Suprapubic skin (tissue), 4 donors: ENCODE data around the gene DHX8. TPM values are rescaled to one million over a fixed set of nuclear protein-coding genes. Genes with fewer than 3 reads are reported as not detected.

Experiments used
- DNase-seq, 2 donors: peaks; one replicate each; pipeline ENCODE4 v3.0.0-alpha.2; 2019; ENCODE audit warnings: low spot score in 2 of 2
- H3K27ac ChIP-seq: fragments of 200-600 bp; sonication (generic); one replicate; pipeline ENCODE4 v1.5.1; 2019
- H3K27me3 ChIP-seq: fragments of 200-600 bp; sonication (generic); one replicate; pipeline ENCODE4 v1.5.1; 2019
- H3K36me3 ChIP-seq: fragments of 200-600 bp; sonication (generic); one replicate; pipeline ENCODE4 v1.5.1; 2019
- H3K4me1 ChIP-seq: fragments of 200-600 bp; sonication (generic); one replicate; pipeline ENCODE4 v1.5.1; 2019
- H3K4me3 ChIP-seq: fragments of 200-600 bp; sonication (generic); one replicate; pipeline ENCODE4 v1.5.1; 2019; ENCODE audit warnings: mild to moderate bottlenecking
- H3K9me3 ChIP-seq: fragments of 200-600 bp; sonication (generic); one replicate; pipeline ENCODE4 v1.5.1; 2019
- EP300 ChIP-seq: sonication (generic); formaldehyde crosslinking; IDR thresholded peaks from one replicate; pipeline ENCODE4 v1.6.1; 2017; ENCODE audit warnings: antibody characterized with exemption
- POLR2A ChIP-seq, 2 donors: fragments of 450-650 bp; IDR thresholded peaks; one replicate each; pipeline ENCODE4 v1.6.1; 2017; ENCODE audit warnings: antibody characterized with exemption in 2 of 2, mild to moderate bottlenecking in 2 of 2, moderate library complexity in 2 of 2
- POLR2AphosphoS5 ChIP-seq, 3 donors: sonication (generic); formaldehyde crosslinking; IDR thresholded peaks; one replicate each; pipeline ENCODE4 v1.6.1; 2017; ENCODE audit warnings: antibody characterized with exemption in 3 of 3
- WGBS: methylation state at CpG from one replicate; pipeline ENCODE4 v1.1.5; 2018; 5-methylcytosine and 5-hydroxymethylcytosine counted together
- total RNA-seq, 4 donors: library from RNA; depleted of rRNA; stranded (reverse); fragments of >200 nt; gene quantifications; one replicate each; pipeline ENCODE4 v1.1.0, GENCODE V29; 2016
- TF ChIP-seq, protein P1 (sequence below), 2 donors: fragments of 200-600 bp in 1 of 2; fragments of 450-650 bp in 1 of 2; sonication (generic) in 1 of 2; IDR thresholded peaks; one replicate each; pipeline ENCODE4 v1.5.1; 2016 to 2019; ENCODE audit warnings: antibody characterized with exemption in 2 of 2, mild to moderate bottlenecking in 1 of 2, moderate library complexity in 1 of 2

Gene DHX8
- total RNA-seq, 4 donors from 2014 or later: 31.4 to 57.1 (median 46.1) TPM

DNA sequence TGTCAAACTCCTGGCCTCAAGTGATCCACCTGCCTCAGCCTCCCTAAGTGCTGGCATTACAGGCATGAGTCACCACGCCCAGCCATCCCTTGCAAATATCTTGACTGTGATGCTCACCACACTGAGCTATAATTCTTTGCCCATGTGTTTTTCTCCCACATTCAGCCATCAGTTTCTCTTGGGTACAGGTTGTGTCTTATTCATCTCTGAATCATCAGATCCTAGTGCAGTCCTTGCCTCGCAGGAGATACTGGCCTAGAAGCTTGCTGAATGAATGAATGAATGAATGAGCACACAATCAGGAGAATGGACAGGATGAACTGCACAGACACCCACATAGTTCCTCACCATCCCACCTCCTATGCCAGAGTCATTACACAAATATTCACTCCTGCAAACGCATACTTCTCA, 86.7 kb downstream of the DHX8 start:
- TF ChIP-seq EP300 (no peak), POLR2AphosphoS5 (IDR thresholded peaks at IDR 0.05) (no peak)
- WGBS: 80% methylated on average over 3 of the region's 3 CpGs
- no peaks in the 10 kb centered on the region for H3K9me3 ChIP-seq
- H3K4me3 ChIP-seq: no peak overlapping the region
- H3K36me3 ChIP-seq: no peaks in the 10 kb centered on the region
- no peaks in the 10 kb centered on the region for H3K4me1 ChIP-seq
- no peak for DNase-seq
- no peaks in the 10 kb centered on the region for H3K27me3 ChIP-seq
- H3K27ac ChIP-seq: no peak overlapping the region

DNA sequence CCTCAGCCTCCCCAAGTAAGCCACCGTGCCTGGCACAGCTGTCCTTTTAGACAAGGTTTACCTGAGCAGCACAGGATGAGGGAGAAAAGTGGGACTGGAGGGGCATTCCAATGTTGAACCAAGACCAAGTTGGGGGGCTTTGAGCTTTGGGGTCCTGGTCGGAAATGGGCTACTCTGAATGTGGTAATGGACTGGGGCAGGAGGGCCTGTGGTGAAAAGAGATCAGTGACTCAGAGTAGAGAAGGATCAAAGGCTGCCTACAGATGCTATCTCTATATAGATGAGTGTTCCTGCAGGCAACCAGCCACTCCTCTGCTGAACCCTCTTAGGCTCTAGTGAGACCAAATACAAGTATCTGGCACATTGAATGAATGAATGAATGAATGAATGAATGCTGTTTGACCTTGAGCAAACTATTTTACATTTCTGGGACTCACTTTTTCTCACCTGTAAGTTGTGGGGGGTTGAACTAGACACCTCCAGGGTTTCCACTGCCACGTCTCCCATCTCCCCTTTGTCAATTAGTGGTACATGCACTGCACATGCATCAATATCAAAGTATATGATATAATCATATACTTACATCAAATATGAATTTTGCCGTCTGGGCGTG, 88.7 kb downstream of the DHX8 start:
- Histone ChIP-seq H3K27ac (no peak overlapping the region), H3K4me1 (peaks cover 3% of the 10 kb centered on the region), H3K9me3 (no peaks in the 10 kb centered on the region), H3K4me3 (no peak overlapping the region), H3K27me3 (no peaks in the 10 kb centered on the region), H3K36me3 (no peaks in the 10 kb centered on the region)
- DNase-seq: no peak
- TF ChIP-seq, protein P1, sequence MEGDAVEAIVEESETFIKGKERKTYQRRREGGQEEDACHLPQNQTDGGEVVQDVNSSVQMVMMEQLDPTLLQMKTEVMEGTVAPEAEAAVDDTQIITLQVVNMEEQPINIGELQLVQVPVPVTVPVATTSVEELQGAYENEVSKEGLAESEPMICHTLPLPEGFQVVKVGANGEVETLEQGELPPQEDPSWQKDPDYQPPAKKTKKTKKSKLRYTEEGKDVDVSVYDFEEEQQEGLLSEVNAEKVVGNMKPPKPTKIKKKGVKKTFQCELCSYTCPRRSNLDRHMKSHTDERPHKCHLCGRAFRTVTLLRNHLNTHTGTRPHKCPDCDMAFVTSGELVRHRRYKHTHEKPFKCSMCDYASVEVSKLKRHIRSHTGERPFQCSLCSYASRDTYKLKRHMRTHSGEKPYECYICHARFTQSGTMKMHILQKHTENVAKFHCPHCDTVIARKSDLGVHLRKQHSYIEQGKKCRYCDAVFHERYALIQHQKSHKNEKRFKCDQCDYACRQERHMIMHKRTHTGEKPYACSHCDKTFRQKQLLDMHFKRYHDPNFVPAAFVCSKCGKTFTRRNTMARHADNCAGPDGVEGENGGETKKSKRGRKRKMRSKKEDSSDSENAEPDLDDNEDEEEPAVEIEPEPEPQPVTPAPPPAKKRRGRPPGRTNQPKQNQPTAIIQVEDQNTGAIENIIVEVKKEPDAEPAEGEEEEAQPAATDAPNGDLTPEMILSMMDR (IDR thresholded peaks at IDR 0.05): no peak
- TF ChIP-seq EP300: no peak
- TF ChIP-seq POLR2A (IDR thresholded peaks at IDR 0.05): no peak
- no peak for TF ChIP-seq POLR2AphosphoS5 (IDR thresholded peaks at IDR 0.05)
- 77% methylated on average over 5 of the region's 5 CpGs for WGBS

DNA sequence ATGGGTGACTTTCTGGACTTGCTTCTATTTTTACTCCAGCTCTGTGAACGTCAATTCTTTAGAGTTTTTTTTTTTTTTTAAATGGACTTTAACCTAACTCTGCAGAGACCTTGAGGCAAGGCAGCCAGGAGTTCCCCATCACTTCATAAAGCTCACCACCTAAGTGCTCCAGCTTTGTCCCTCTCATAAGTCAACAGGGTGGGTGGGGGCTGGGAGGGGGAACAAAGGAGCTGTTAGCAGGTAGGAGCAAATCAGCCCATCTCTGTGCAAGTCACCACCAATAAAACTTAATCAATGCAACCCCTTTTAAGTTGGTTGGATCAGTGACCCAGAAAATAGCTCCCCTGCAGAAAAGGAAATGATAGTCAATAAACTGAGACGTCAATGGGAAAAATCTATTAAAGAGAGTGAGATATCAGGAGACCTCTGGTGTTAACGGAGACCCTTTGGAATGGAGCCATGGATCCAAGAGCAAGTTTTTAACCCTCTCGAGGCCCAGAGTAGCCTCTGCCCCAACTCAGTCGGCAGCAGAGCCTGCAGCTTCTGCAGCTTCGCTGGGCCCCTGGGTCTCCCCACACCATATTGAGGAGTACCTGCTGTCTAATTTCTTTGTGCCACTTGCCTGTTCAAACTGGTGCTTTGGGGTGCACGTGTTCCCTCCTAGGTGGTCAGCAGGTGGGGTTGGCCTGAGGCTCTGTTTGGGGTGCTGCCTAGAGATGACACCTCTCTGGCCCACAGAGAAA, 90.0 kb downstream of the DHX8 start:
- WGBS: 50% methylated on average over 6 of the region's 7 CpGs
- Histone ChIP-seq H3K27me3 (no peaks in the 10 kb centered on the region), H3K27ac (no peak overlapping the region), H3K4me1 (peaks cover 12% of the 10 kb centered on the region), H3K36me3 (no peaks in the 10 kb centered on the region), H3K9me3 (no peaks in the 10 kb centered on the region), H3K4me3 (no peak overlapping the region)
- TF ChIP-seq POLR2A (IDR thresholded peaks at IDR 0.05): no peak
- no peak for TF ChIP-seq EP300
- no peak for TF ChIP-seq POLR2AphosphoS5 (IDR thresholded peaks at IDR 0.05)
- TF ChIP-seq, protein P1 (IDR thresholded peaks at IDR 0.05): no peak
- DNase-seq: no peak

DNA sequence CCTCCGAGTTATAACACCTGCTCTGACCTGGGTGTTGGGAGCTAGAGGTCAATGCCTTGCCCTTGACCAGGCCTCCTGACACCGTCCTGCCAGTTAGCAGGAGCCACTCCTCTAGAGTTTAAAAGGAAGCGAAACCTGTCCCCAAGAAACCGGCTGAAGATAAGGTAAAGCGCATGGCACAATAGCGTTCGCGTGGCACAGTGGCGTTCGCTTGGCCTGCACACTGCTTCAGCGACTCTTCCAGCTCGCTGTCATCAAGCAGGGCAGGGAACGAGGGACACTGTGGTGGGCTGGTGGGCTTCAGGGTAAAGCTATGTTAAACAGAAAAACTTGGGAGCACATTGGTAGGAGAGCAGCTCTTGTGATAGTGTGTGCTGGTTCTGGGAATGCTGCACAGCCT, 90.6 kb downstream of the DHX8 start:
- H3K4me3 ChIP-seq: no peak overlapping the region
- no peak for DNase-seq
- H3K27me3 ChIP-seq: no peaks in the 10 kb centered on the region
- TF ChIP-seq POLR2A (IDR thresholded peaks at IDR 0.05): no peak
- TF ChIP-seq, protein P1 (IDR thresholded peaks at IDR 0.05): no peak
- TF ChIP-seq POLR2AphosphoS5 (IDR thresholded peaks at IDR 0.05): no peak
- TF ChIP-seq EP300: no peak
- peaks cover 18% of the 10 kb centered on the region for H3K4me1 ChIP-seq
- H3K36me3 ChIP-seq: no peaks in the 10 kb centered on the region
- no peak overlapping the region for H3K27ac ChIP-seq
- 95% methylated on average over 12 of the region's 13 CpGs for WGBS
- H3K9me3 ChIP-seq: no peaks in the 10 kb centered on the region

DNA sequence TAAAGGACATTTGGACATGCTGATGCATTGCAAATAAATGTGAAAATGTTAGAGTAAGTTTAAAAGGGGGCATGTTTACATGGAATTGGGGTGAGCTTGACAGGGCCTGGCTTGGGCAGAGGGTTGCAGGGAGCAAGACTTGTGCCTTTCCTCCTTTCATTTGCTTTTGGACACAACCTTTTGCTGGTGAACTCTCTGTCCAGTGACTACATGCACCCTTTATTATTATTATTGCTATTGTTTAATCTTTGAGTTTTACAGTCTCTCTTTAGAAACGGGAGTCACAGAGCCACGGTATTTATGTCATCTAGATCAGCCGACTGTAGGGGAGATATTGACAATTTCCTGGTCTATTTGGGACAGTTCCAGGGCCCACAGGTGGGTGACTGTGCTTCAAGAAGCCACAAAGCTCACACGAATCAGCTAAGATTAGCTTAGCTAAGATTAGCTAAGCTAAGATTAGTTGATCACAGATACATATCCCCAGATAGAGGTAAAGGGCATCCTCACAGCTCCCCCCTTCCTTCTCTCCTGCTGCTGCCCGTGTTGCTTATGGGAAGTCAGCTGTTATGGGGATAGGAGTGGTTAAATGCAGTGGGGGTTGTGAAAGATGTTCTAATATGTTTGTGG, 91.2 kb downstream of the DHX8 start:
- DNase-seq: no peak
- no peaks in the 10 kb centered on the region for H3K36me3 ChIP-seq
- TF ChIP-seq POLR2A (IDR thresholded peaks at IDR 0.05) (no peak), POLR2AphosphoS5 (IDR thresholded peaks at IDR 0.05) (no peak), EP300 (no peak)
- TF ChIP-seq, protein P1 (IDR thresholded peaks at IDR 0.05): no peak
- WGBS: 59% methylated on average over 5 of the region's 5 CpGs
- no peak overlapping the region for H3K4me3 ChIP-seq
- H3K27ac ChIP-seq: no peak overlapping the region
- no peaks in the 10 kb centered on the region for H3K9me3 ChIP-seq
- H3K4me1 ChIP-seq: peaks cover 21% of the 10 kb centered on the region
- H3K27me3 ChIP-seq: no peaks in the 10 kb centered on the region

Other genes with a start within 250 kb of the DHX8 start
- gene RNU2-1, start 250.0 kb upstream of the DHX8 start, total RNA-seq: not detected
- gene ARL4D, start 85.0 kb upstream of the DHX8 start, total RNA-seq: 10 to 100 TPM; 26.7 to 50.9 (median 32.2) TPM
- 1 to 10 TPM; 5.6 to 7.1 (median 6.3) TPM for gene ETV4, start 62.4 kb downstream of the DHX8 start, total RNA-seq
- 1 to 10 TPM; 2.7 to 6.4 (median 4.2) TPM for gene MEOX1, start 177.9 kb downstream of the DHX8 start, total RNA-seq